NB4 (cell line): ENCODE measurements around the gene CGB3.
"Not testable (repeated sequence)": the region's sequence is repeated elsewhere in the genome, so short reads cannot be mapped to it uniquely, and the experiment has no call there.

ENCODE experiments used
- CTCF ChIP-seq: IDR thresholded peaks from one replicate; pipeline ENCODE4 v1.5.1; 2012; ENCODE audit warnings: low read depth, low read length
- MYC ChIP-seq: IDR thresholded peaks from 2 replicates; pipeline ENCODE4 v1.6.1; 2011; ENCODE audit warnings: low read depth, low read length
- POLR2A ChIP-seq: IDR thresholded peaks from 2 replicates; pipeline ENCODE4 v1.6.1; 2011; ENCODE audit warnings: mild to moderate bottlenecking; ENCODE audit not compliant: insufficient read length; ENCODE audit errors: extremely low read depth

GRCh38 chr19:49018388-49019241, 5.5 kb downstream of the CGB3 start:
- not testable (repeated sequence) for TF ChIP-seq POLR2A, CTCF, MYC
